Endothelial cell of umbilical vein (primary cell): ENCODE results near the gene UMPS.

Experiments
- CTCF ChIP-seq, 2 donors: IDR thresholded peaks; 1 replicate in 1 of 2; 2 replicates in 1 of 2; pipeline ENCODE4 v1.5.1; 2011; ENCODE audit warnings: low read length in 2 of 2, mild to moderate bottlenecking in 2 of 2, moderate library complexity in 2 of 2, control low read depth in 1 of 2, inconsistent platforms in 1 of 2, low read depth in 1 of 2; ENCODE audit not compliant: insufficient read depth in 1 of 2; ENCODE audit errors: extremely low read depth in 1 of 2
- GATA2 ChIP-seq: IDR thresholded peaks from 2 replicates; pipeline ENCODE4 v1.7.0; 2011; ENCODE audit warnings: low read depth, mild to moderate bottlenecking, moderate library complexity, mixed read lengths, low read length; ENCODE audit not compliant: insufficient read length, insufficient read depth
- POLR2A ChIP-seq: IDR thresholded peaks from 2 replicates; pipeline ENCODE4 v1.6.1; 2012; ENCODE audit warnings: low read depth, mild to moderate bottlenecking, control low read depth, low read length
- POLR2AphosphoS5 ChIP-seq: IDR thresholded peaks from 2 replicates; pipeline ENCODE4 v1.6.1; 2012; ENCODE audit warnings: low read depth, mild to moderate bottlenecking, control low read depth, low read length, moderate library complexity; ENCODE audit not compliant: insufficient read depth

- TF ChIP-seq POLR2A (no peak), GATA2 (no peak), POLR2AphosphoS5 (no peak), CTCF (IDR thresholded peaks at IDR 0.05; ENCODE audit: extremely low read depth in 1 of 2, insufficient read depth in 1 of 2, low read depth in 1 of 2, low read length in 2 of 2) (no peak)
Measured at GRCh38 chr3:124775877-124776276, 45.6 kb downstream of the UMPS start.
